Measurements from ENCODE around the gene ANKRD9.

DNA sequence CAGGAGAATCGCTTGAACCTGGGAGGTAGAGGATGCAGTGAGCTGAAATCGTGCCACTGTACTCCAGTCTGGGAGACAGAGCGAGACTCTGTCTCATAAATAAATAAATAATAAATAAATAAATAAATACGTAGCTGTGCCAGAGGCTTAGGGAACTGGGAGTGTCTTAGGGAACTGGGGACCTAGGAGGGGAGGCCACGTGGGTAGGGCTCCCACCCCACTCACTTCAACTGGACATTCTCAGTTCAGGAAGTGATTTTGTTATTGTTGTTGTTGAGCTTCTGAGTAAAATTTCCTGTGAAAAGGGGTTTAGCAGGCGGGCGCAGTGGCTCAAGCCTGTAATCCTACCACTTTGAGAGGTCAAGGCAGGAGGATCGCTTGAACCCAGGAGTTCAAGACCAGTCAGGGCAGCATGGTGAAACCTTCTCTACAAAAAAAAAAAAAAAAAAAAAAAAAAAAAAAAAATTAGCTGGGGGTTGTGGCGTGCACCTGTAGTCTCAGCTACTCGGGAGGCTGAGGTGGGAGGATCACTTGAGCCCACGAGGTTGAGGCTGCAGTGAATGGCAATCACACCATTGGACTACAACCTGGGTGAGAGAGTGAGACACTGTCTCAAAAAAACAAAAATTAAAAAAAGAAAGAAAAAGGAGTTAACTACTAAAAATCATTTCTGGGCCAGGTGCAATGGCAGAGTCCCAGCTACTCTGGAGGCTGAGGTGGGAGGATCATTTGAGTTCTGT is 19.0 kb upstream of the ANKRD9 start:
- TF ChIP-seq, protein P1, sequence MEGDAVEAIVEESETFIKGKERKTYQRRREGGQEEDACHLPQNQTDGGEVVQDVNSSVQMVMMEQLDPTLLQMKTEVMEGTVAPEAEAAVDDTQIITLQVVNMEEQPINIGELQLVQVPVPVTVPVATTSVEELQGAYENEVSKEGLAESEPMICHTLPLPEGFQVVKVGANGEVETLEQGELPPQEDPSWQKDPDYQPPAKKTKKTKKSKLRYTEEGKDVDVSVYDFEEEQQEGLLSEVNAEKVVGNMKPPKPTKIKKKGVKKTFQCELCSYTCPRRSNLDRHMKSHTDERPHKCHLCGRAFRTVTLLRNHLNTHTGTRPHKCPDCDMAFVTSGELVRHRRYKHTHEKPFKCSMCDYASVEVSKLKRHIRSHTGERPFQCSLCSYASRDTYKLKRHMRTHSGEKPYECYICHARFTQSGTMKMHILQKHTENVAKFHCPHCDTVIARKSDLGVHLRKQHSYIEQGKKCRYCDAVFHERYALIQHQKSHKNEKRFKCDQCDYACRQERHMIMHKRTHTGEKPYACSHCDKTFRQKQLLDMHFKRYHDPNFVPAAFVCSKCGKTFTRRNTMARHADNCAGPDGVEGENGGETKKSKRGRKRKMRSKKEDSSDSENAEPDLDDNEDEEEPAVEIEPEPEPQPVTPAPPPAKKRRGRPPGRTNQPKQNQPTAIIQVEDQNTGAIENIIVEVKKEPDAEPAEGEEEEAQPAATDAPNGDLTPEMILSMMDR (IDR thresholded peaks at IDR 0.05), result no peak
- TF ChIP-seq POLR2AphosphoS5 (IDR thresholded peaks at IDR 0.05; ENCODE audit: insufficient read depth in 1 of 2, low read depth in 1 of 2), result no peak
- TF ChIP-seq POLR2A (IDR thresholded peaks at IDR 0.05), result no peak
